A673 (cell line): ENCODE results near the gene SOX11.

Experiments
- CTCF ChIP-seq: fragments of 300-800, 200-600 bp; sonication (generic); conservative IDR thresholded peaks from 2 replicates; pipeline ENCODE4 v1.5.1; 2017; ENCODE audit warnings: low read depth, mild to moderate bottlenecking, antibody characterized with exemption, low read length, moderate library complexity, mixed read lengths
- EZH2 ChIP-seq: fragments of 200-600 bp; sonication (generic); IDR thresholded peaks from 2 replicates; pipeline ENCODE4 v1.6.1; 2017; ENCODE audit warnings: borderline replicate concordance, low read depth, mild to moderate bottlenecking, mixed read lengths, antibody characterized with exemption, low read length; ENCODE audit not compliant: poor library complexity, severe bottlenecking

GRCh38 chr2:5694306-5694705 is 2.1 kb downstream of the SOX11 start:
- no peak for TF ChIP-seq CTCF
- no peak for TF ChIP-seq EZH2
